HCT116 (cell line): Measurements from ENCODE around the gene FGF22. TPM values are rescaled to one million over a fixed set of nuclear protein-coding genes. Genes with fewer than 3 reads are reported as not detected.

Experiments
- ATAC-seq: fragments of 200-7000 bp; cut with Tn5 transposase; 2 replicates; pipeline ENCODE4 v1.9.1; 2020; ENCODE audit warnings: mild to moderate bottlenecking, moderate library complexity
- BruUV-seq: library from RNA; stranded (reverse); fragments of 400-500 nt; replicated peaks from 2 replicates; lab custom pipeline; 2021; lab: Mats Ljungman, UMichigan
- CTCF ChIA-PET: fragments of 300-600 bp; sonication (Branson Sonifier 250); formaldehyde crosslinking; loops from one replicate; lab custom pipeline; 2021; ENCODE audit warnings: antibody characterized with exemption; lab: Charles Lee
- POLR2A ChIA-PET: fragments of 300-600, 350-600 bp; sonication (Branson Sonifier 250); formaldehyde crosslinking; loops from one replicate; lab custom pipeline; 2021; ENCODE audit warnings: antibody characterized with exemption; lab: Charles Lee
- RAD21 ChIA-PET, 2 experiments: fragments of 300-600 bp; sonication (Branson Sonifier 250); formaldehyde crosslinking; loops; one replicate each; lab custom pipeline; 2023; ENCODE audit warnings: low total read pairs in 2 of 2; ENCODE audit not compliant: uncharacterized antibody in 2 of 2, unreplicated experiment in 2 of 2, low non-redundant PET in 1 of 2; lab: Charles Lee
- DNase-seq: peaks from one replicate; pipeline ENCODE4 v3.0.0-alpha.2; 2010; ENCODE audit warnings: low read depth, low spot score
- H2AFZ ChIP-seq: fragments of 200-600 bp; shearing (Covaris generic), sonication (generic); 2 replicates; pipeline ENCODE4 v1.6.1; 2017; ENCODE audit warnings: low read depth, mixed run types, mixed read lengths, antibody characterized with exemption, low read length; ENCODE audit not compliant: poor library complexity, severe bottlenecking
- H3K27ac ChIP-seq: 2 replicates; pipeline ENCODE4 v1.5.1; 2012; ENCODE audit warnings: low read depth, low read length
- H3K27me3 ChIP-seq: fragments of 200-600 bp; sonication (generic); 2 replicates; pipeline ENCODE4 v1.6.1; 2016; ENCODE audit warnings: mixed run types, low read length, mixed read lengths; ENCODE audit not compliant: insufficient read depth
- H3K36me3 ChIP-seq, 2 experiments: fragments of 200-500 bp in 1 of 2; fragments of 200-600 bp in 1 of 2; sonication (Bioruptor generic) in 1 of 2; sonication (generic) in 1 of 2; 2 replicates each; pipeline versions ENCODE4 v1.5.1 to v1.6.1; 2014 to 2016; ENCODE audit warnings: low read length in 2 of 2, inconsistent platforms in 1 of 2, mixed read lengths in 1 of 2, mixed run types in 1 of 2; ENCODE audit not compliant: insufficient read depth in 2 of 2, control insufficient read depth in 1 of 2
- H3K4me1 ChIP-seq, 2 experiments: fragments of 200-600 bp in 1 of 2; sonication (generic) in 1 of 2; 2 replicates each; pipeline versions ENCODE4 v1.5.1 to v1.6.1; 2012 to 2017; ENCODE audit warnings: low read length in 2 of 2, inconsistent platforms in 1 of 2, mild to moderate bottlenecking in 1 of 2, mixed read lengths in 1 of 2, mixed run types in 1 of 2, moderate library complexity in 1 of 2; ENCODE audit not compliant: insufficient read depth in 2 of 2, control insufficient read depth in 1 of 2
- H3K4me2 ChIP-seq: fragments of 200-600 bp; sonication (generic); 2 replicates; pipeline ENCODE4 v1.6.1; 2017; ENCODE audit warnings: mixed run types, low read length, mixed read lengths
- H3K4me3 ChIP-seq, 2 experiments: fragments of 200-600 bp in 1 of 2; sonication (generic) in 1 of 2; replicated peaks in 1 of 2; 2 replicates each; pipeline ENCODE4 v1.5.1; 2011 to 2016; ENCODE audit warnings: low read length in 2 of 2, control low read depth in 1 of 2, low read depth in 1 of 2, mild to moderate bottlenecking in 1 of 2, mixed read lengths in 1 of 2, mixed run types in 1 of 2
- H3K79me2 ChIP-seq: fragments of 200-600 bp; sonication (generic); 2 replicates; pipeline ENCODE4 v1.6.1; 2017; ENCODE audit warnings: mild to moderate bottlenecking, mixed run types, low read length, moderate library complexity, mixed read lengths; ENCODE audit not compliant: insufficient read depth
- H3K9ac ChIP-seq: fragments of 200-600 bp; sonication (generic); 2 replicates; pipeline ENCODE4 v1.6.1; 2016; ENCODE audit warnings: low read length, mixed read lengths
- H3K9me2 ChIP-seq: fragments of 200-600 bp; sonication (generic), shearing (Covaris generic); 2 replicates; pipeline ENCODE4 v1.6.1; 2017; ENCODE audit warnings: mixed run types, mild to moderate bottlenecking, moderate library complexity; ENCODE audit not compliant: insufficient read depth
- H3K9me3 ChIP-seq, 2 experiments: fragments of 200-500 bp in 1 of 2; fragments of 200-600 bp in 1 of 2; sonication (Bioruptor generic) in 1 of 2; sonication (generic) in 1 of 2; 2 replicates each; pipeline ENCODE4 v1.6.1; 2014 to 2017; ENCODE audit warnings: low read length in 2 of 2, mixed read lengths in 2 of 2, inconsistent platforms in 1 of 2, low read depth in 1 of 2, mild to moderate bottlenecking in 1 of 2, mixed run types in 1 of 2, moderate library complexity in 1 of 2; ENCODE audit not compliant: control insufficient read depth in 1 of 2, insufficient read depth in 1 of 2
- H4K20me1 ChIP-seq: fragments of 200-600 bp; sonication (generic), shearing (Covaris generic); 2 replicates; pipeline ENCODE4 v1.6.1; 2017; ENCODE audit warnings: mixed run types, mild to moderate bottlenecking, moderate library complexity; ENCODE audit not compliant: insufficient read depth
- CBX3 ChIP-seq: IDR thresholded peaks from 2 replicates; pipeline ENCODE4 v1.6.1; 2012; ENCODE audit warnings: low read depth
- CEBPB ChIP-seq: IDR thresholded peaks from 2 replicates; pipeline ENCODE4 v1.6.1; 2012; ENCODE audit warnings: low read depth
- EGR1 ChIP-seq: IDR thresholded peaks from 2 replicates; pipeline ENCODE4 v1.6.1; 2012; ENCODE audit warnings: low read depth
- EZH2 ChIP-seq: fragments of 200-600 bp; sonication (generic); IDR thresholded peaks from 2 replicates; pipeline ENCODE4 v1.6.1; 2017; ENCODE audit warnings: antibody characterized with exemption, mixed run types
- EZH2phosphoT487 ChIP-seq: fragments of 200-600 bp; IDR thresholded peaks from 2 replicates; pipeline ENCODE4 v1.6.1; 2018; ENCODE audit warnings: antibody characterized with exemption, borderline replicate concordance
- FOSL1 ChIP-seq: IDR thresholded peaks from 2 replicates; pipeline ENCODE4 v1.6.1; 2012; ENCODE audit warnings: low read depth
- RAD21 ChIP-seq: IDR thresholded peaks from 2 replicates; pipeline ENCODE4 v1.6.1; 2012; ENCODE audit warnings: low read depth, mild to moderate bottlenecking
- SIN3A ChIP-seq: IDR thresholded peaks from 2 replicates; pipeline ENCODE4 v1.6.1; 2012; ENCODE audit warnings: low read depth
- SP1 ChIP-seq: IDR thresholded peaks from 2 replicates; pipeline ENCODE4 v1.6.1; 2012; ENCODE audit warnings: low read depth
- SRF ChIP-seq: IDR thresholded peaks from 2 replicates; pipeline ENCODE4 v1.6.1; 2012; ENCODE audit warnings: low read depth
- ZBTB33 ChIP-seq: IDR thresholded peaks from 2 replicates; pipeline ENCODE4 v1.6.1; 2011; ENCODE audit warnings: mild to moderate bottlenecking, low read length, moderate library complexity; ENCODE audit not compliant: insufficient replicate concordance; ENCODE audit errors: extremely low read depth
- intact Hi-C: fragments of 100-400 bp; cut with micrococcal nuclease; formaldehyde crosslinking; loops from 2 replicates; pipeline ENCODE4 v1.10.0; 2022
- total RNA-seq: library from RNA; stranded (reverse); gene quantifications from one replicate; pipeline ENCODE4 v1.2.1, GENCODE V29; 2021; ENCODE audit not compliant: unreplicated experiment
- TF ChIP-seq, protein P1 (sequence below), 3 experiments: fragments of 200-600 bp in 1 of 3; sonication (generic) in 1 of 3; IDR thresholded peaks in 2 of 3; conservative IDR thresholded peaks in 1 of 3; 2 replicates each; pipeline ENCODE4 v1.5.1; 2012 to 2017; ENCODE audit warnings: low read depth in 2 of 3, low read length in 2 of 3, antibody characterized with exemption in 1 of 3, borderline replicate concordance in 1 of 3, control low read depth in 1 of 3, mild to moderate bottlenecking in 1 of 3, mixed read lengths in 1 of 3, mixed run types in 1 of 3, moderate library complexity in 1 of 3; ENCODE audit not compliant: insufficient read depth in 1 of 3

Gene FGF22
- total RNA-seq, 1 experiment from 2014 or later: 1.5 TPM

DNA sequence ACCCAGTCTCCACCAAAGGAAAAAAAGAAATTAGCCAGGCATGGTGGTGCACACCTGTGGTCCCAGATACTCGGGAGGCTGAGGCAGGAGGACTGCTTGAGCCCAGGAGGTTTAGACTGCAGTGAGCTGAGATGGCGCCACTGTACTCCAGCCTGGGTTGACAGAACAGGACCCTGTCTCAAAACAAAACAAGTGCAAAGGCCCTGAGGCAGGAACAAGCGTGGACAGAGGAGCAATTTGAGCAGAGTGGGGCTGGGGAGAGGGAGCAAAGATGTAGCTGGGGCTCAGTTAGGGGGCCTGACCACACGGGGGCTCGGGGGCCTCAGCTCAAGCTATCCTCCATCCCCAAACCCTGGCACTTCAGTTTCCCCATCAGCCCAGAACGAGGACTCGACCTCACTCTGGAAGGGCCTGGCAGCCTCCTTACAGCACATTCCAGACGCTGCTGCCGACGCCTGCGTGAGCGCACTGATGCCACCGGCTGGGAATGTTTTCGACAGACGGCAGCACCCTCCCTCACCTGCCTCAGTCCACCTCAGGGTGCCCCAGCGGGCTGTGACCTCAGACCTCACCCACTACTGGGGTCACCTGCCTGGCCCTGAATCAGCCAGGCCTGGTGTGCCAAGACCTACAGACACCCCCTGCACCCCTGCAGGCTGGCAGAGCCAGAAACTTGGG, 4.6 kb upstream of the FGF22 start (continued):
- no peak for TF ChIP-seq SP1
- TF ChIP-seq, protein P1, sequence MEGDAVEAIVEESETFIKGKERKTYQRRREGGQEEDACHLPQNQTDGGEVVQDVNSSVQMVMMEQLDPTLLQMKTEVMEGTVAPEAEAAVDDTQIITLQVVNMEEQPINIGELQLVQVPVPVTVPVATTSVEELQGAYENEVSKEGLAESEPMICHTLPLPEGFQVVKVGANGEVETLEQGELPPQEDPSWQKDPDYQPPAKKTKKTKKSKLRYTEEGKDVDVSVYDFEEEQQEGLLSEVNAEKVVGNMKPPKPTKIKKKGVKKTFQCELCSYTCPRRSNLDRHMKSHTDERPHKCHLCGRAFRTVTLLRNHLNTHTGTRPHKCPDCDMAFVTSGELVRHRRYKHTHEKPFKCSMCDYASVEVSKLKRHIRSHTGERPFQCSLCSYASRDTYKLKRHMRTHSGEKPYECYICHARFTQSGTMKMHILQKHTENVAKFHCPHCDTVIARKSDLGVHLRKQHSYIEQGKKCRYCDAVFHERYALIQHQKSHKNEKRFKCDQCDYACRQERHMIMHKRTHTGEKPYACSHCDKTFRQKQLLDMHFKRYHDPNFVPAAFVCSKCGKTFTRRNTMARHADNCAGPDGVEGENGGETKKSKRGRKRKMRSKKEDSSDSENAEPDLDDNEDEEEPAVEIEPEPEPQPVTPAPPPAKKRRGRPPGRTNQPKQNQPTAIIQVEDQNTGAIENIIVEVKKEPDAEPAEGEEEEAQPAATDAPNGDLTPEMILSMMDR (IDR thresholded peaks at IDR 0.05 in 2 of 3, conservative IDR thresholded peaks at IDR 0.05 in 1 of 3; ENCODE audit: borderline replicate concordance in 1 of 3, insufficient read depth in 1 of 3, low read depth in 2 of 3, low read length in 2 of 3): no peak

DNA sequence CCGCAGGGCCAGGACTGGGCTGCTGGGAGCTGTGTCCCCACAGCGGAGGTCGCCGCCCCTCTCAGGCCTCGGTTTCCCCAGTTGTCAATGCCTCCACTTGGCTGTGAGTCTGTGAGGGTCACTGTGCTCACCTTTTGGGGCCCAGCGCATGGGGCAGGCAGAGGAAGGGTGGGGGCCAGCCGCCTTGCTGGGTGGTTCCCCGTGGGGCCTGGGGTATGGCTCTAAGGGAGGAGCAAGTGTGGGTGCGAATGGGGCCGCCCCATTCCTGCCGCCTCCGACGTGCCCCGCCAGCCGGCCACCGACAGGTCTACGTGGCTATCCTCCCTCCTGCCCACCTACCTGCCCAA, 800 bp upstream of the FGF22 start:
- RAD21 ChIA-PET: no interaction called here

More for the DNA sequence above, 800 bp upstream of the FGF22 start:
- H3K4me3 ChIP-seq: peak overlapping the region; percentile 37 to 57
- POLR2A ChIA-PET: no interaction called here
- ATAC-seq: peak; percentile 1; the same call in 1 of the 2 replicates
- no peaks in the 10 kb centered on the region for H4K20me1 ChIP-seq
- intact Hi-C loops: no loop called here
- CTCF ChIA-PET: no interaction called here
- H3K9ac ChIP-seq: peak overlapping the region; percentile 43; the same call in 1 of the 2 replicates
- peaks cover 6 to 24% of the 10 kb centered on the region in 2 experiments for H3K4me1 ChIP-seq
- no peaks in the 10 kb centered on the region for H3K9me2 ChIP-seq
- no peaks in the 10 kb centered on the region for H3K36me3 ChIP-seq
- H2AFZ ChIP-seq: no peak overlapping the region
- no peaks in the 10 kb centered on the region for H3K9me3 ChIP-seq
- H3K4me2 ChIP-seq: peak overlapping the region; percentile 89
- H3K79me2 ChIP-seq: no peaks in the 10 kb centered on the region
- TF ChIP-seq CEBPB (no peak), SRF (no peak), CBX3 (no peak), SIN3A (no peak), EZH2 (no peak), EGR1 (no peak), ZBTB33 (no peak), RAD21 (no peak), EZH2phosphoT487 (no peak), FOSL1 (no peak)
- TF ChIP-seq, protein P1 (IDR thresholded peaks at IDR 0.05 in 2 of 3, conservative IDR thresholded peaks at IDR 0.05 in 1 of 3; ENCODE audit: borderline replicate concordance in 1 of 3, insufficient read depth in 1 of 3, low read depth in 2 of 3, low read length in 2 of 3): no peak
- DNase-seq: no peak
- BruUV-seq: no TSS peak
- H3K27me3 ChIP-seq: no peaks in the 10 kb centered on the region
- H3K27ac ChIP-seq: no peak overlapping the region
